Gastrocnemius medialis (tissue), 4 donors: ENCODE measurements around the gene SAMD8. TPM values are rescaled to one million over a fixed set of nuclear protein-coding genes. Genes with fewer than 3 reads are reported as not detected.
A peak's percentile ranks its signal among the peaks of the same experiment; 100 is the strongest.

ENCODE experiments used
- ATAC-seq, 2 donors: fragments of 150-250 bp; one replicate each; pipeline ENCODE4 v1.9.1; 2016
- DNase-seq, 2 donors: peaks; one replicate each; pipeline ENCODE4 v3.0.0-alpha.2; 2019
- H3K27ac ChIP-seq, 4 donors: fragments of 200-600 bp; sonication (generic); 1 replicate in 1 of 4; 2 replicates in 3 of 4; pipeline ENCODE4 v1.5.1; 2016 to 2018; ENCODE audit warnings: mild to moderate bottlenecking in 2 of 4, moderate library complexity in 1 of 4
- H3K27me3 ChIP-seq, 3 donors: fragments of 200-600 bp; sonication (generic) in 2 of 3; 1 replicate in 1 of 3; 2 replicates in 2 of 3; pipeline versions ENCODE4 v1.5.1 to v1.6.0; 2016 to 2019; ENCODE audit warnings: mild to moderate bottlenecking in 1 of 3, moderate library complexity in 1 of 3
- H3K36me3 ChIP-seq, 2 donors: fragments of 200-600 bp; sonication (generic) in 1 of 2; one replicate each; pipeline ENCODE4 v1.5.1; 2017 to 2018
- H3K4me1 ChIP-seq, 2 donors: fragments of 200-600 bp; sonication (generic) in 1 of 2; one replicate each; pipeline ENCODE4 v1.5.1; 2016 to 2017; ENCODE audit warnings: mild to moderate bottlenecking in 2 of 2
- H3K4me3 ChIP-seq, 4 donors: fragments of 200-600 bp; sonication (generic) in 3 of 4; 1 replicate in 1 of 4; 2 replicates in 3 of 4; pipeline ENCODE4 v1.5.1; 2016 to 2019; ENCODE audit warnings: mild to moderate bottlenecking in 2 of 4
- H3K9me3 ChIP-seq, 3 donors: fragments of 200-600 bp; sonication (generic) in 2 of 3; 1 replicate in 1 of 3; 2 replicates in 2 of 3; pipeline ENCODE4 v1.5.1; 2016 to 2019
- CTCF ChIP-seq, 5 experiments: fragments of 450-650 bp in 3 of 5; fragments of 200-600 bp in 2 of 5; sonication (generic) in 2 of 5; IDR thresholded peaks in 4 of 5; conservative IDR thresholded peaks in 1 of 5; 1 replicate in 4 of 5; 2 replicates in 1 of 5; pipeline ENCODE4 v1.5.1; 2016 to 2019; ENCODE audit warnings: antibody characterized with exemption in 5 of 5, mild to moderate bottlenecking in 3 of 5, moderate library complexity in 3 of 5
- POLR2A ChIP-seq, 2 donors: fragments of 450-650 bp; IDR thresholded peaks; one replicate each; pipeline ENCODE4 v1.6.1; 2017; ENCODE audit warnings: antibody characterized with exemption in 2 of 2, mild to moderate bottlenecking in 2 of 2, moderate library complexity in 2 of 2
- in situ Hi-C, 4 donors: fragments of 200-750 bp; cut with MboI; loops; one replicate each; pipeline versions ENCODE4 v1.15.0 to v1.8.0; 2017; ENCODE audit warnings: low sequenced_read_pairs in 4 of 4
- intact Hi-C: fragments of 100-400 bp; cut with DNase I; formaldehyde crosslinking; loops from one replicate; pipeline ENCODE4 v1.15.1; 2023; ENCODE audit warnings: low total_unique reads
- total RNA-seq, 4 donors: library from RNA; depleted of rRNA; stranded (reverse); fragments of >200 nt; gene quantifications; one replicate each; pipeline versions ENCODE4 v1.1.0 to v1.2.3, GENCODE V29; 2016

The SAMD8 gene
- total RNA-seq, 4 donors from 2014 or later = 46.2 to 125 (median 68.9) TPM

GRCh38 chr10:75070961-75071428 is 40.5 kb upstream of the SAMD8 start:
- DNase-seq = no peak
- in situ Hi-C loops = no loop called here
- Histone ChIP-seq H3K27ac (peak overlapping the region; percentile 79 to 96 (median 91)), H3K27me3 (no peaks in the 10 kb centered on the region), H3K4me1 (peaks cover 27 to 35% of the 10 kb centered on the region in 2 donors), H3K9me3 (no peaks in the 10 kb centered on the region), H3K4me3 (no peak overlapping the region), H3K36me3 (no peaks in the 10 kb centered on the region)
- TF ChIP-seq CTCF (IDR thresholded peaks at IDR 0.05 in 4 of 5, conservative IDR thresholded peaks at IDR 0.05 in 1 of 5) (no peak), POLR2A (IDR thresholded peaks at IDR 0.05) (no peak)
- intact Hi-C loops = no loop called here
- ATAC-seq = no peak

GRCh38 chr10:75071756-75072155 is 39.7 kb upstream of the SAMD8 start:
- DNase-seq (no peak), ATAC-seq (no peak)
- H3K4me1 ChIP-seq = peaks cover 28 to 35% of the 10 kb centered on the region in 2 donors
- H3K27ac ChIP-seq = peak overlapping the region; percentile 79 to 96 (median 91)
- H3K36me3 ChIP-seq = no peaks in the 10 kb centered on the region
- intact Hi-C loops = loop anchor here (2.0 kb wide), 2 partner anchors 29 kb away; no protein-coding TSS in a partner anchor
- in situ Hi-C loops = no loop called here
- TF ChIP-seq POLR2A (IDR thresholded peaks at IDR 0.05) (no peak), CTCF (IDR thresholded peaks at IDR 0.05 in 4 of 5, conservative IDR thresholded peaks at IDR 0.05 in 1 of 5) (no peak)
- no peaks in the 10 kb centered on the region for H3K9me3 ChIP-seq
- H3K27me3 ChIP-seq = no peaks in the 10 kb centered on the region
- H3K4me3 ChIP-seq = peak overlapping the region in 1 of 4 donors; percentile 66

- no peaks in the 10 kb centered on the region for H3K9me3 ChIP-seq
- TF ChIP-seq POLR2A (IDR thresholded peaks at IDR 0.05) (no peak), CTCF (IDR thresholded peaks at IDR 0.05 in 4 of 5, conservative IDR thresholded peaks at IDR 0.05 in 1 of 5) (no peak)
- DNase-seq (no peak), ATAC-seq (peak; percentile 5 to 14)
- in situ Hi-C loops (no loop called here), intact Hi-C loops (loop anchor here (2.0 kb wide), 2 partner anchors 28 to 30 kb away; no protein-coding TSS in a partner anchor)
- peak overlapping the region; percentile 79 to 96 (median 91) for H3K27ac ChIP-seq
- no peaks in the 10 kb centered on the region for H3K36me3 ChIP-seq
- peaks cover 30 to 35% of the 10 kb centered on the region in 2 donors for H3K4me1 ChIP-seq
- no peaks in the 10 kb centered on the region for H3K27me3 ChIP-seq
- H3K4me3 ChIP-seq = peak overlapping the region; percentile 44 to 66 (median 48)
Observed at GRCh38 chr10:75072727-75073126, 38.7 kb upstream of the SAMD8 start.

- in situ Hi-C loops = no loop called here
- peak overlapping the region; percentile 44 to 66 (median 48) for H3K4me3 ChIP-seq
- H3K4me1 ChIP-seq = peaks cover 30 to 35% of the 10 kb centered on the region in 2 donors
- H3K27ac ChIP-seq = peak overlapping the region; percentile 79 to 96 (median 91)
- no peaks in the 10 kb centered on the region for H3K36me3 ChIP-seq
- intact Hi-C loops = loop anchor here (2.0 kb wide), 2 partner anchors 27 to 31 kb away; no protein-coding TSS in a partner anchor
- peak; percentile 88 to 93 for ATAC-seq
- H3K9me3 ChIP-seq = no peaks in the 10 kb centered on the region
- peak; percentile 69 to 92 for DNase-seq
- TF ChIP-seq POLR2A (IDR thresholded peaks at IDR 0.05) (peak; percentile 64 to 85), CTCF (IDR thresholded peaks at IDR 0.05 in 4 of 5, conservative IDR thresholded peaks at IDR 0.05 in 1 of 5) (no peak)
- H3K27me3 ChIP-seq = no peaks in the 10 kb centered on the region
Observed at GRCh38 chr10:75073442-75073841, 38.0 kb upstream of the SAMD8 start.
